ENCODE results near the gene DAND5. TPM values are rescaled to one million over a fixed set of nuclear protein-coding genes. Genes with fewer than 3 reads are reported as not detected.
"Not testable (repeated sequence)": the region's sequence is repeated elsewhere in the genome, so short reads cannot be mapped to it uniquely, and the experiment has no call there.

Gene DAND5
- total RNA-seq, 2 donors from 2014 or later: 2.9 to 10.7 TPM

- no peak overlapping the region for H3K4me3 ChIP-seq
- peaks cover 0 to 49% of the 10 kb centered on the region in 2 donors for H3K4me1 ChIP-seq
- no peaks in the 10 kb centered on the region for H3K9me3 ChIP-seq
- no peak overlapping the region for H3K27ac ChIP-seq
- H3K27me3 ChIP-seq: no peaks in the 10 kb centered on the region
- H3K36me3 ChIP-seq: peaks cover 76% of the 10 kb centered on the region
- DNase-seq (ENCODE audit: low spot score): no peak
- TF ChIP-seq CTCF (IDR thresholded peaks at IDR 0.05): no peak
Observed at GRCh38 chr19:12948612-12949362, 20.6 kb upstream of the DAND5 start.

- TF ChIP-seq CTCF (IDR thresholded peaks at IDR 0.05): no peak
- Histone ChIP-seq H3K4me1 (peaks cover 0 to 49% of the 10 kb centered on the region in 2 donors), H3K9me3 (no peaks in the 10 kb centered on the region), H3K36me3 (peaks cover 76% of the 10 kb centered on the region), H3K27ac (no peak overlapping the region), H3K27me3 (no peaks in the 10 kb centered on the region), H3K4me3 (no peak overlapping the region)
- DNase-seq (ENCODE audit: low spot score): no peak
Observed at GRCh38 chr19:12949363-12950283, 19.8 kb upstream of the DAND5 start.

GRCh38 chr19:12952050-12952449, 17.3 kb upstream of the DAND5 start:
- H3K9me3 ChIP-seq; H3K4me3 ChIP-seq; DNase-seq (ENCODE audit: low spot score); H3K27me3 ChIP-seq: not testable (repeated sequence)
- H3K36me3 ChIP-seq: peaks cover 73% of the 10 kb centered on the region
- peak overlapping the region in 1 of 2 donors; percentile 60 for H3K27ac ChIP-seq
- peaks cover 0 to 54% of the 10 kb centered on the region in 2 donors for H3K4me1 ChIP-seq

GRCh38 chr19:12952488-12953137, 16.8 kb upstream of the DAND5 start:
- Histone ChIP-seq H3K27me3 (no peaks in the 10 kb centered on the region), H3K9me3 (no peaks in the 10 kb centered on the region), H3K4me3 (no peak overlapping the region), H3K36me3 (peaks cover 72% of the 10 kb centered on the region), H3K4me1 (peaks cover 0 to 48% of the 10 kb centered on the region in 2 donors), H3K27ac (peak overlapping the region; percentile 60 to 61)
- no peak for TF ChIP-seq CTCF (IDR thresholded peaks at IDR 0.05)
- DNase-seq (ENCODE audit: low spot score): peak; percentile 75

GRCh38 chr19:12953138-12953798, 16.1 kb upstream of the DAND5 start:
- Histone ChIP-seq H3K4me1 (peaks cover 0 to 43% of the 10 kb centered on the region in 2 donors), H3K9me3 (no peaks in the 10 kb centered on the region), H3K27ac (peak overlapping the region; percentile 60 to 61), H3K27me3 (no peaks in the 10 kb centered on the region), H3K4me3 (no peak overlapping the region), H3K36me3 (peaks cover 66% of the 10 kb centered on the region)
- no peak for DNase-seq (ENCODE audit: low spot score)
- TF ChIP-seq CTCF (IDR thresholded peaks at IDR 0.05): no peak
